Measurements from ENCODE around the gene GLRA3.
"Not testable (repeated sequence)": the region's sequence is repeated elsewhere in the genome, so short reads cannot be mapped to it uniquely, and the experiment has no call there.

GLRA3 gene

DNA sequence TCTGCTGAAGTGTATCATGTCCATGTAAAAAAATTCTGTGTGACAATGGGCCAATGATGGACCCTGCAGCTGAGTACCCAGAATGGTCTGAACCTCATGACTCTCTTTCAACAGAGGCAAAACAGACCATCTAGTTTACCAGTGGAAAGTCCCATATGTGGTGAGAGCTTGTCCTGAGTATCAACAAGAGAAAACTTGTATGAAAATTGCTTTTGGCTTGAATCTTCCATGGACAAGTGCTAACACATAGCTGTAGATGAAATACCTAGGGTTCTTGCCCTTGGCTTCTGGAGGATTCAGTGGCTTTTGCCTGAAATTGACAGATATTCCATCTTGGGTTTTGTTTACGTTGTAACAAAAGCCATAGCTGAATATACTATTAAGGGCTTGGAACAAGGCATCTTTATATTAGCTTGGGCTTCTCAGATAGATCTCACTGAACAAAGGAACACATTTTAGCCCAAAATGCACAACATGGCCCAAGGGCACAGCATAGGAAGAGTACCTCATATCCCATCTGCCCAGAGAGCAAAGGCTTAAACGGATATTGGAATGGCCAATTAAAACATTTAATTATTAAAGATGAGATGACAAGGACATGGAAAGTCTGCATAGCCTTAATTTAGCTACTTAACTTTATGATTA lies 178.2 kb downstream of the GLRA3 start:
- DNase-seq = no peak

DNA sequence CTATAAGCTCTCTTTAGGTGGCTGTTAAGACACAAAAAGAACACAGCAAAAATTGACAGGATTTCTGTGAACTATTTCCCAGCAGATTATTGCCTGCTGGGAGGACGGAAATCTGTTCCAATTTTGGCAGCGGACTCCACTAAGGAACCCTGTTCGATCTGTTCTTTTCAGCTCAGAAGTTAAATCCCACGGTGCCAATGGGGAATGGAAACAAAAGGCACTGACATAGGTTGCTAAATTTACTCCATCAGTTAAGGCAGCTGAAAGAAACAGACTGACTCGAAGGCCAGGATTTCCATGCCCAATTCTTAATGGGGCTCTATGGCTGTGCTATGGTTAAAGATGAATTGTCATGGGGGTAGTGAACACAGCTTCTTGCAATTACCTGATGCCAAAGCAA lies 180.2 kb downstream of the GLRA3 start:
- no peak for DNase-seq

- DNase-seq = no peak
Observed at GRCh38 chr4:174646326-174646725, 182.7 kb downstream of the GLRA3 start.

DNA sequence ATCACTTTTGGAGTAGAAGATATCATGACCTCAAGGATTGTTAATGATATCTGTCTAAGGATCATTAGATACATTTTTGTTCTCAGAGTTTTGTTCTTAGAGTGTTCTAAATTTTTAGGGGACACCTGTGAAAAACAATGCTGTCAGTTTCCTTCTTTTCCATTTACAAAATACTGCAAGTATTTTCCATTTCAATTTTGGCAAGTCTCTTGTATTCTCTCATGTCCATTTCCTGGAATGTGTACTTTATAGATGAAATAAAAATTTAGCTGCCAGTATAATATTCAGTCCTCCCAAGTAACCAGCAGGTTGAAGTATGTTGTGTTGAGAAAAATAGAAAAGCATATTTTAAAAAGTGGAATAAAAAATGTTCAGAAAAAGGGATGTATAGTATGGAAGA lies 188.9 kb downstream of the GLRA3 start:
- DNase-seq = no peak

- no peak for DNase-seq
Observed at GRCh38 chr4:174635732-174636131, 193.3 kb downstream of the GLRA3 start.

GRCh38 chr4:174633399-174633798 lies 195.6 kb downstream of the GLRA3 start:
- no peak for DNase-seq

GRCh38 chr4:174631901-174632758 lies 196.9 kb downstream of the GLRA3 start:
- peak; percentile 51 to 74 for DNase-seq

GRCh38 chr4:174629907-174630450 lies 199.1 kb downstream of the GLRA3 start:
- DNase-seq = not testable (repeated sequence)

DNA sequence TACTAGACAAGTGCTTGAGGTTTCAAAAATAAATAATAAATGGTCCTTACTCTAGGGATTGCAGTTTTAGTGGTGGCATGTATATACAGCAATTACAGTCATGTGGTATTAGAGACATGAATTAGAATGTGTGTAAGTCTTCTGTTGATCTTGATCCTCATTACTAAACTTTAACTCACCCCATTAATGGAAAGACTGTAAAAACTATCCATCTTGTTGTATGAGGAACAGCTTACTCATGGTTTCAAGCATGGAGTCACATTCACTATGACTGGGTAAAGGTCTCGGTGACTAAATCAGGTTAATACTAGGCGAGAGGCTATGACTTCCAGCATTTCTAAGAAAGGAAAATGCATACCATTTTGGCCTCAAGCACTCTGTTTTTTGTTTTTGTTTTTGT lies 199.8 kb downstream of the GLRA3 start:
- no peak for DNase-seq

DNA sequence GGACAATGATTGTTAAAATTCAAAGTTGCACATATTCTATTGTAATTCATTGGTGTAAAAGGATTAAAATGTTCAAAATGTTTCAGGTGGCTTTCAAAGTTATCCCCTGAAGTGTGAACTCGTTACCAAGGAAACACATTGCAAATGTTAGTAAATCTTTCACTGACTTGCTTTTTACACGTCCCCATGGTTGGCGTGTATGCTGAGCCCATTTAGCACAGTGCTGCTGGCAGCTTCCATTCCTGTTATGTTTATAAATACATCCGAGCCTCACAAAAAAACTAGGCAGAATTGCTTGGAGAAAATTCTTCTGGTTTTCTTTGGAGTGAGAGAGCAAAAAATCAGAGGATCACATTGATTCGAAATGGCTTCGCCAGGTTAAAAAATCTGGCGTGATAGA lies 200.9 kb downstream of the GLRA3 start:
- DNase-seq = no peak

- DNase-seq = no peak
Observed at GRCh38 chr4:174627473-174627872, 201.6 kb downstream of the GLRA3 start.

DNA sequence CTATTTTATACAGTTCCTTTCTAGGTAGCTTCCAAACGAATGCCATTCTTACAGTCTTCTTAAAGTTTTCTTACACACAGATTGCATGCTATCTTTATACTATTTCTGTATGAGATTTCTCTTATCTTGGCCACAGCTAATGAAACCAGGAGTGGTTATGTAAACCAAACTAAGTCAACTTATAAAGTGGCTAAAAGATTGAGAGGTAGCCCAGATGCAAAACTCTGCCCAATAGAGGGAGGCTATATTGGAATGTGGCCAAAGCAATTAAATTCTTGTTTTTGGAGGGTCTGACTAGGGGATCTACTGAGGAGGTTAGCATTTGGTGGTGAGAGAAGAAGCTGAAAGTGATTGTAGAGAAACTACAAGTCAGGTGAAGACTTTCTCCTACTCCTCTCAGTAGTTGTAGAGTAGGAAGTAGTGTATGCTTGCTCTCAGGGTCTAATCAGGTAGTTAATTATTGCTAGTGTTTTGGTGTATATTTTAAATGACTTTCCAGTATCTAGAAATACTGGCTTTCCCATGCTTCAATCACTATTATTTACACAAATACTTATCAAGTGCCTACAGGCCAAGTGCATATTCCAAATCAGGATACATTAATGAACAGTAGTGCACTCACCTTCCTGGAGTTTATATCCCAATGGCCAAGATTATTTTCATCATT lies 202.6 kb downstream of the GLRA3 start:
- no peak for DNase-seq

DNA sequence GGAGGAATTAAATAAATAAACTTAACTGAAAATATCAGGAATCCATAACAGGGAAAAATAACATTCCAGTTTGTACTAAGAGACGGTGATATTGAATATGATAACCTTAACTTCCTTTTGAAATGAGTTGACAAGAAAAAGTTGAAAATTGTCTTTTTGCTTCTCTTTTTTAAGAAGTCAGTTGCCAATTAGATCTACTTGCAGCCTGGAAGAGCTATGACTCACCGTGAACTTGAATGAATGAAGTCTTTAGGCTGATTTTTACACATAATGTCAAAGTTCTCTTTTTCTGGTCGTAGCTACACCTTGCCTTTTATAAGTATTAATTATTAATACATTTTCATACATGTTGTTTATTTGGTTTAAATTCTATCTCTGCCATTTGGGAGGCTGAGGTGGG lies 212.4 kb downstream of the GLRA3 start:
- peak; percentile 33 to 42 for DNase-seq

DNA sequence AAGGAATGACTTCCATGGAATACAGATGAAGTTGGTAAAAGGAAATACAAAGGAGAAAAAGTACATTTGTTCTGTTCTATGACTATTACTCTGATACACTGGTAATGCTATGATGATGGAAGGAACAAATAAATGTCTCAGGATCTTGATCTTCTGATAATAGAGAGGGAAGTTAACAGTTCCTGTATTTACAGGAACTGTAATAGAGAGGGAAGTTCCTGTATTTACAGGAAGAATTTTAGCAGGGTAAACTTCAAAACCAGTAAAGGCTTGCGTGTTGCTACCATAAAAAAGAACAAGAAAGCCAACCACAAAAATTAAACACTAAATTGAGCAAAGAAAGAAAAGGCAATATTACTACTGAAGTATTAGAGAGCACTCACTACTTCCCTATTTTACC lies 215.1 kb downstream of the GLRA3 start:
- DNase-seq = peak; percentile 56 to 68

DNA sequence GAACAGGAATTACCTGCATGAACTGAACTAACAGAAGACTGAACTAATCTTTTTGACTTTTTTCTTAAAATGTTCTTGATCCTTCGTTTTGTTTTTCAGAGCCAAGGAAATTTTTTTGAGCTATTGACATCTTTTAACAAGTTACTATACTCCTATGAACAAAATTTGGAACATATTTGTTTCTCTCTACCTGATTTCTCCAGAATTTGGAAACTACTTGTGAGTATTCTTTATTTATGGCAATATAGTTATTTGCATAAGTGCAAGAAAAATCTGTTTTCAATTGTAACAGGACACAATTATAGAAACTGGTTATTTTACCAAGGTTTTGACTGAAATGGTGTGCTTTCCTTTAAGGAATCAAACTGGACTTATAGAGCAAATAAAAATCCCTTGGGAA lies 217.3 kb downstream of the GLRA3 start:
- no peak for DNase-seq

DNA sequence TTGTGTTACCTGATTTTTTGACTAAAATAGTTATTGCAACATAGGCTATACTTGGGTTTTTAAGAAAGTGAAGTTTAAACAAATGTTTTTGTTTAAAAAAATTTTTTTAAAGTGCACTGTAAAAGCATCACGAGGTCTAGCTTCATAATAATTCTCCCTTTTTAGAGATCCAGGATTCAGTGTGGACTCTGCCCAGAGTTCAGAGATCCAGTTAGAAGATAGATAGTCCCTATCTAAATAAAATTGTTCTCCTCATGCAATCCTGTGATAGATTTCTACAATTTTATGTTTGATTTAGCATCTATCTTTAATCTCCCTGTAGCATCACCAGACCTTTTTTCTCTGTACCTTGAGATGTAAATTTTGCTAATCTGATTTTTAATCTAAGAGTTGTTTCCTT lies 221.3 kb downstream of the GLRA3 start:
- no peak for DNase-seq

GRCh38 chr4:174604198-174604597 lies 224.8 kb downstream of the GLRA3 start:
- DNase-seq = peak in 1 of 2 experiments; percentile 31

DNA sequence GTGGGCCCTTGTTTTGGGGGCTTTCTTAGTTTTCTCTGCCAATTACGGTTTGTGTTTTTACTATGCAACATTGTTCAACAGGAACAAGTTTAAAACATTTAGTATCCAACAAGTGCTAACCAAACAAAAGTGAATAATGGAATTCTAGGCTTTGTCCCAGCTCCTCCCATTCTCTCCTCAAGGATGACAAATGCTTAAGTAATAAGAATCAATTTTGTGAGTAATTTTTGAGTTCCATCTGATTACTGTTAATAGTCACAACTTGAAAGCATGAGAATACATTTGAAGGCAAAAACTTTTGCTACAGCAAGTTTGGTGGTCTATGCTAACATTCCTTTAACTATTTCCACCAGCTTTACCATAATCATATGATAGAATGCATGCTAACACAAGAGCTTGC lies 228.7 kb downstream of the GLRA3 start:
- DNase-seq = no peak

GRCh38 chr4:174598800-174599199 lies 230.2 kb downstream of the GLRA3 start:
- no peak for DNase-seq

DNA sequence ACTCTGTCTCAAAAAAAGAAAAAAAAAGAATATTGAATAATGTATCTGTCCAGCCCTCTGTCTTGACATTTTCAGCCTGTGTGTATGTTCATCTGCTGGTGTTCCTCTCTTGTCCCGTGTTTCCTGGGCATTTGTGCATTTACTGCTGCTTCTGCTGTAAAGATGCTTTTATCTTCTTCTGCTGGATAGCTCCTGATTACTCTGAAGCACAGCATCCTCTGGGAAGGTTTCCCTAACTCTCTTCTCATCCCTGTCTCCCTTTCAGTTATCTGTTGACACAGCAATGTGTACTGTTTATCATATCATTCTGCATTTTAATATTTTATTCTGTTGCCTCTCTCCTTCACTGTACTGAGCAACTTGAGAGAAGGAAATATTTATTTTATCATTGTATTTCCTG lies 232.5 kb downstream of the GLRA3 start:
- DNase-seq = no peak

- no peak for DNase-seq
Observed at GRCh38 chr4:174595141-174595929, 233.7 kb downstream of the GLRA3 start.

DNA sequence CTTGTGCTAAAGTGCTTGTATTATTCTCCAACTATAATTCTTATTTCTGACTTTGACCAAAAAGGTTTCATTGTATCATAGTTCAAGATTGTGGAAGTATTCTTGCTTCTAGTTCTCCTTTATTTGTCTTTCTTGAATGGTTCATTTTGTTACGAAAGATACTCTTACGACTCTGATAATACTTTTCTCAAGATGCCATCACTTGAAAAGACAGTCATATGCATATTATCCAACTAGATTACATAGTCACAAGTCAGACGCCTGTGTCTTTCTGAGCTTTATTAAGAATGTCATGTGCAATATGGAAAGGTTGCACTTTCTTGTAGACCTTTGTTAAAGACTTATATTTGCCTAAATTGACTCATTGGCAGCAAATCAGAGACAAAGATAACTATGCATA lies 235.3 kb downstream of the GLRA3 start:
- DNase-seq = no peak

GRCh38 chr4:174592985-174593335 lies 236.1 kb downstream of the GLRA3 start:
- peak; percentile 79 to 80 for DNase-seq
